ENCODE measurements around the gene NTF4.

The NTF4 gene

GRCh38 chr19:49107625-49108459 lies 43.2 kb upstream of the NTF4 start:
- Histone ChIP-seq H3K4me3 (no peak overlapping the region), H3K9me3 (ENCODE audit: low read depth, low read length) (no peaks in the 10 kb centered on the region), H3K27ac (peak overlapping the region; percentile 90), H3K36me3 (ENCODE audit: insufficient read depth, low read length) (peaks cover 73% of the 10 kb centered on the region), H3K9ac (ENCODE audit: insufficient read length) (no peak overlapping the region)
- TF ChIP-seq POLR2AphosphoS5 (IDR thresholded peaks at IDR 0.05; ENCODE audit: borderline replicate concordance, low read depth, low read length) (no peak), FOXP2 (optimal IDR thresholded peaks at IDR 0.05; ENCODE audit: control extremely low read depth, extremely low read length, insufficient read depth) (no peak), EZH2 (IDR thresholded peaks at IDR 0.05) (no peak)
- no peak for DNase-seq (ENCODE audit: low read depth, low spot score)

GRCh38 chr19:49106648-49107135 lies 42.1 kb upstream of the NTF4 start:
- Histone ChIP-seq H3K9me3 (ENCODE audit: low read depth, low read length) (no peaks in the 10 kb centered on the region), H3K36me3 (ENCODE audit: insufficient read depth, low read length) (peaks cover 81% of the 10 kb centered on the region), H3K4me3 (no peak overlapping the region), H3K27ac (peak overlapping the region; percentile 51), H3K9ac (ENCODE audit: insufficient read length) (no peak overlapping the region)
- no peak for DNase-seq (ENCODE audit: low read depth, low spot score)
- TF ChIP-seq FOXP2 (optimal IDR thresholded peaks at IDR 0.05; ENCODE audit: control extremely low read depth, extremely low read length, insufficient read depth) (no peak), POLR2AphosphoS5 (IDR thresholded peaks at IDR 0.05; ENCODE audit: borderline replicate concordance, low read depth, low read length) (no peak), EZH2 (IDR thresholded peaks at IDR 0.05) (no peak)

- peak overlapping the region; percentile 65 for H3K27ac ChIP-seq
- TF ChIP-seq EZH2 (IDR thresholded peaks at IDR 0.05): no peak
- no peak for TF ChIP-seq FOXP2 (optimal IDR thresholded peaks at IDR 0.05; ENCODE audit: control extremely low read depth, extremely low read length, insufficient read depth)
- TF ChIP-seq POLR2AphosphoS5 (IDR thresholded peaks at IDR 0.05; ENCODE audit: borderline replicate concordance, low read depth, low read length): no peak
- no peak for DNase-seq (ENCODE audit: low read depth, low spot score)
- H3K4me3 ChIP-seq: no peak overlapping the region
- peak overlapping the region; percentile 20 for H3K9ac ChIP-seq (ENCODE audit: insufficient read length)
- H3K9me3 ChIP-seq (ENCODE audit: low read depth, low read length): no peaks in the 10 kb centered on the region
- peaks cover 96% of the 10 kb centered on the region for H3K36me3 ChIP-seq (ENCODE audit: insufficient read depth, low read length)
These were observed 39.7 kb upstream of the NTF4 start for GRCh38 chr19:49104229-49104864.

GRCh38 chr19:49103331-49104085 lies 38.9 kb upstream of the NTF4 start:
- Histone ChIP-seq H3K9me3 (ENCODE audit: low read depth, low read length) (no peaks in the 10 kb centered on the region), H3K27ac (peak overlapping the region; percentile 65), H3K4me3 (0 out of 2 replicates have a peak overlapping the region, but pooled peaks have one; percentile 25), H3K9ac (ENCODE audit: insufficient read length) (peak overlapping the region; percentile 33), H3K36me3 (ENCODE audit: insufficient read depth, low read length) (peaks cover 96% of the 10 kb centered on the region)
- DNase-seq (ENCODE audit: low read depth, low spot score): no peak
- no peak for TF ChIP-seq FOXP2 (optimal IDR thresholded peaks at IDR 0.05; ENCODE audit: control extremely low read depth, extremely low read length, insufficient read depth)
- TF ChIP-seq POLR2AphosphoS5 (IDR thresholded peaks at IDR 0.05; ENCODE audit: borderline replicate concordance, low read depth, low read length): no peak; the same call in 1 of the 2 replicates
- no peak for TF ChIP-seq EZH2 (IDR thresholded peaks at IDR 0.05)

- no peak for TF ChIP-seq EZH2 (IDR thresholded peaks at IDR 0.05)
- no peak for TF ChIP-seq POLR2AphosphoS5 (IDR thresholded peaks at IDR 0.05; ENCODE audit: borderline replicate concordance, low read depth, low read length)
- no peak for TF ChIP-seq FOXP2 (optimal IDR thresholded peaks at IDR 0.05; ENCODE audit: control extremely low read depth, extremely low read length, insufficient read depth)
- peak overlapping the region; percentile 9 for H3K9ac ChIP-seq (ENCODE audit: insufficient read length)
- H3K27ac ChIP-seq: peak overlapping the region; percentile 65
- peaks cover 96% of the 10 kb centered on the region for H3K36me3 ChIP-seq (ENCODE audit: insufficient read depth, low read length)
- H3K9me3 ChIP-seq (ENCODE audit: low read depth, low read length): no peaks in the 10 kb centered on the region
- no peak overlapping the region for H3K4me3 ChIP-seq
- no peak for DNase-seq (ENCODE audit: low read depth, low spot score)
These were observed 37.7 kb upstream of the NTF4 start for GRCh38 chr19:49102303-49102702.

GRCh38 chr19:49101160-49101559 lies 36.5 kb upstream of the NTF4 start:
- Histone ChIP-seq H3K36me3 (ENCODE audit: insufficient read depth, low read length) (peaks cover 96% of the 10 kb centered on the region), H3K9me3 (ENCODE audit: low read depth, low read length) (no peaks in the 10 kb centered on the region), H3K4me3 (no peak overlapping the region), H3K27ac (no peak overlapping the region), H3K9ac (ENCODE audit: insufficient read length) (no peak overlapping the region)
- no peak for DNase-seq (ENCODE audit: low read depth, low spot score)
- no peak for TF ChIP-seq POLR2AphosphoS5 (IDR thresholded peaks at IDR 0.05; ENCODE audit: borderline replicate concordance, low read depth, low read length)
- TF ChIP-seq EZH2 (IDR thresholded peaks at IDR 0.05): no peak

- DNase-seq (ENCODE audit: low read depth, low spot score): no peak
- no peaks in the 10 kb centered on the region for H3K9me3 ChIP-seq (ENCODE audit: low read depth, low read length)
- H3K9ac ChIP-seq (ENCODE audit: insufficient read length): no peak overlapping the region
- TF ChIP-seq EZH2 (IDR thresholded peaks at IDR 0.05): no peak
- no peak for TF ChIP-seq FOXP2 (optimal IDR thresholded peaks at IDR 0.05; ENCODE audit: control extremely low read depth, extremely low read length, insufficient read depth)
- TF ChIP-seq POLR2AphosphoS5 (IDR thresholded peaks at IDR 0.05; ENCODE audit: borderline replicate concordance, low read depth, low read length): no peak
- H3K36me3 ChIP-seq (ENCODE audit: insufficient read depth, low read length): peaks cover 96% of the 10 kb centered on the region
- peak overlapping the region; percentile 22; the same call in 1 of the 2 replicates for H3K27ac ChIP-seq
- no peak overlapping the region for H3K4me3 ChIP-seq
These were observed 34.2 kb upstream of the NTF4 start for GRCh38 chr19:49098795-49099194.
